Bronchial epithelial cell (primary cell): ENCODE results near the gene ARHGAP28. TPM values are rescaled to one million over a fixed set of nuclear protein-coding genes. Genes with fewer than 3 reads are reported as not detected.

Experiments
- DNase-seq: peaks from one replicate; pipeline ENCODE4 v3.0.0-alpha.2; 2010; ENCODE audit warnings: low read depth
- FAIRE-seq: peaks from 2 replicates; lab custom pipeline; 2011; peaks lifted over from hg19 to GRCh38; lab: Jason Lieb, UNC
- H3K27me3 ChIP-seq: 2 replicates; pipeline ENCODE4 v1.5.1; 2011; ENCODE audit warnings: low read length; ENCODE audit not compliant: control insufficient read depth, insufficient read depth
- H3K36me3 ChIP-seq: 2 replicates; pipeline ENCODE4 v1.5.1; 2011; ENCODE audit warnings: low read length; ENCODE audit not compliant: control insufficient read depth, insufficient read depth
- H3K4me3 ChIP-seq: 2 replicates; pipeline ENCODE4 v1.5.1; 2011; ENCODE audit warnings: mild to moderate bottlenecking, low read depth, low read length, control low read depth
- total RNA-seq: library from RNA; depleted of rRNA; stranded (reverse); fragments of >200 nt; gene quantifications from 2 replicates; pipeline ENCODE4 v1.2.1, GENCODE V29; 2014
- TF ChIP-seq, protein P1 (sequence below): IDR thresholded peaks from 2 replicates; pipeline ENCODE4 v1.5.1; 2011; ENCODE audit warnings: mild to moderate bottlenecking, moderate library complexity, low read length, control low read depth, inconsistent platforms; ENCODE audit not compliant: insufficient read depth, severe bottlenecking

ARHGAP28 gene
- total RNA-seq, 1 donor from 2014 or later: 0.26 TPM

DNA sequence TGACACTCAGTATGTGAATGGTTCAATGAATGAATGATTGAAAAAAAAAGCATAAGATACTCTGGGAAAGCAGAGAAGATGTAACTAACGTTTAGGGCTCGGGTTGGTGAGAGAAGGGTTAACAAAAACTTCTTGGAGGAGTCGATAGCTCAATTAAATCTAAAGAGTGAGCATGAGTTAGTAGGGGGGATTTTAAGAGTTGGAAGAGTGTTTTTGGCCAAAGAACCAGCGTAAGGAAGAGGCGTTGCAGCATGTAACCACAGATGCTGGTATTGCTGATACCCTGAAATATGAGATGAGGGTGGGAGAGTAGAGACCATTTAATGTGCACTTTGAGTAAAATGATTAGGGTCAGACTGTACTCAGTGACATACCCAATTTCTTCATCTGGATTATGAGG is 14.5 kb downstream of the ARHGAP28 start:
- DNase-seq: no peak
- no peaks in the 10 kb centered on the region for H3K36me3 ChIP-seq
- FAIRE-seq: no peak
- no peaks in the 10 kb centered on the region for H3K27me3 ChIP-seq
- H3K4me3 ChIP-seq: no peak overlapping the region
- TF ChIP-seq, protein P1, sequence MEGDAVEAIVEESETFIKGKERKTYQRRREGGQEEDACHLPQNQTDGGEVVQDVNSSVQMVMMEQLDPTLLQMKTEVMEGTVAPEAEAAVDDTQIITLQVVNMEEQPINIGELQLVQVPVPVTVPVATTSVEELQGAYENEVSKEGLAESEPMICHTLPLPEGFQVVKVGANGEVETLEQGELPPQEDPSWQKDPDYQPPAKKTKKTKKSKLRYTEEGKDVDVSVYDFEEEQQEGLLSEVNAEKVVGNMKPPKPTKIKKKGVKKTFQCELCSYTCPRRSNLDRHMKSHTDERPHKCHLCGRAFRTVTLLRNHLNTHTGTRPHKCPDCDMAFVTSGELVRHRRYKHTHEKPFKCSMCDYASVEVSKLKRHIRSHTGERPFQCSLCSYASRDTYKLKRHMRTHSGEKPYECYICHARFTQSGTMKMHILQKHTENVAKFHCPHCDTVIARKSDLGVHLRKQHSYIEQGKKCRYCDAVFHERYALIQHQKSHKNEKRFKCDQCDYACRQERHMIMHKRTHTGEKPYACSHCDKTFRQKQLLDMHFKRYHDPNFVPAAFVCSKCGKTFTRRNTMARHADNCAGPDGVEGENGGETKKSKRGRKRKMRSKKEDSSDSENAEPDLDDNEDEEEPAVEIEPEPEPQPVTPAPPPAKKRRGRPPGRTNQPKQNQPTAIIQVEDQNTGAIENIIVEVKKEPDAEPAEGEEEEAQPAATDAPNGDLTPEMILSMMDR: no peak

DNA sequence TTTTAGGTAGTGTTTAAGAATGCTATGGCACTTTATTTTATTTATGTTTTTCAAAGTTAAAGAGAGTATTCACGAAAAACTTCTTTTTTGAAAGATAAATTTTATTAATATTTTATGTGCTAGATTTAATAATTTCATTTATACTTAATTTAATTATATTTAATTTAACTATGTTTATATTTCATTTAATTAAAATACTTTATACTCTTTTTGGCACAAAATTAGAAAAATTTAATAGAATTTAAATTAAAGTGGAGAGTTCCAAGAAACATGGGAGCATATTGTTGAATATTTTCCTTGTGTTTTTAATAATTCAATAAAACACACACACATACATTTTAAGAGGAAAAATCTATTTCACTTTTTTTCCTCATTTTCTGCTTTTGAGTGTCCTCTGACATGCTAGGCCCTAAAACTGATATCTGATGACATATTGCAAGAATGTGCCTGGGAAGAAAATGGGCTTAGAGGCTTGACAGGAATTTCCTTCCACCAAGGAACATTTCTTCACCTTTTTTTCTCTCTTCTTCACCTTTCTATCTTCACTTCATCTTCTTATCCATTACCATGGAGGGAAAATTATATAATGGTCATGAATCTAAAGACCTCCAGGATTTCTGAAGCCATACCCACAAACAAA is 15.4 kb downstream of the ARHGAP28 start:
- H3K36me3 ChIP-seq: no peaks in the 10 kb centered on the region
- FAIRE-seq: no peak

DNA sequence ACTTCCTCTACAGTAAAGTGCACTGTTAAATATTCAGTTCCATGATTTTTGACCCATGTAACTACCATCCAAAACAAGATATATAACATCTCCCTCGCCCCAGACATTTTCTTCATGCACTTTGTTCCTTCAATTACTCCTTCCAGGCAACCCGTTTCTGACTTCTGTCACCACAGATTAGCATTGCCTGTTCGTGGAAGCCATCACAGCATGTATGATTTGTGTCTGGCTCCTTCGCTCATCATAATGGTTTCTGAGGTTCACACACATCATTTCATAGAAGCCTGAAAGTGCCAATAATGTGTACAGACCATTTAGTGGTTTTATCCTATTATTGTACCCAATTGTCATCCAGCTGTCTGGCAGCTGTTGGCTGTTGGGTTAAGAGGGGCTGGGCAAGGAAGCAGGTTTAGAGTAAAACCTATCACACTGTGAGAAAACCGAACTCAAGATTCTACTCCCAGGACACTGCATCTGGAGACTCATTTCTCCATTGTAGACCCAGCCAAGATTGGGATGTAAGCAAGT is 16.1 kb downstream of the ARHGAP28 start:
- TF ChIP-seq, protein P1: no peak
- DNase-seq (no peak), FAIRE-seq (no peak)
- no peaks in the 10 kb centered on the region for H3K36me3 ChIP-seq
- no peak overlapping the region for H3K4me3 ChIP-seq
- H3K27me3 ChIP-seq: no peaks in the 10 kb centered on the region

More for the DNA sequence above, 15.4 kb downstream of the ARHGAP28 start:
- TF ChIP-seq, protein P1: no peak
- Histone ChIP-seq H3K4me3 (no peak overlapping the region), H3K27me3 (no peaks in the 10 kb centered on the region)
- DNase-seq: no peak

DNA sequence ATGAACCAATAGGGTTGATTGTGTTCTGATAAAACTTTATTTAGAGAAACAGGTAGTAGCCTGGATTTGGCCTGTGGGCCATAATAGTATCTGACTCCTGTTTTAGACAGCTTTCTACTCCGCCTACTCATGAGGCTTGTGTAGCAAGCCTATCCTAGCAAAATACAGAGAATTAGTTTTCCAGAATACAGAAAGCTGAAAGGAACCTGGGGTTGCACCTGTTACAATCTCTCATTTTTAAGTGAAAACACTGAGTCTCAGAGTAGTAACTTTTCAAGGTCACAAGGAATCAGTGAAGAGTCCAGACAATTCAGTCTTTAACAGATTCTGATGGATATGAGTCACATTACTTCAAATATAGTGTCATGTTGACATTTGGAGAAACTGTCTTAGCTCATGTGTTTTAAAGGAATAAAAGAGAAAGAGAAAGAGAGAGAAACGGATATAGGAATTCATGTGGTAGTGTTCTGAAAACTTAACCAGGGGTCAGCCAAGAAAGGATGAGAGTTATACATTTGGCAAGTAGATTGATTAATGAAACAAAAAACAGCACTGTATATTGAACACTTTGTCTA is 17.0 kb downstream of the ARHGAP28 start:
- no peak overlapping the region for H3K4me3 ChIP-seq
- TF ChIP-seq, protein P1: no peak
- H3K36me3 ChIP-seq: no peaks in the 10 kb centered on the region
- DNase-seq: peak; percentile 41
- H3K27me3 ChIP-seq: no peaks in the 10 kb centered on the region
- no peak for FAIRE-seq

DNA sequence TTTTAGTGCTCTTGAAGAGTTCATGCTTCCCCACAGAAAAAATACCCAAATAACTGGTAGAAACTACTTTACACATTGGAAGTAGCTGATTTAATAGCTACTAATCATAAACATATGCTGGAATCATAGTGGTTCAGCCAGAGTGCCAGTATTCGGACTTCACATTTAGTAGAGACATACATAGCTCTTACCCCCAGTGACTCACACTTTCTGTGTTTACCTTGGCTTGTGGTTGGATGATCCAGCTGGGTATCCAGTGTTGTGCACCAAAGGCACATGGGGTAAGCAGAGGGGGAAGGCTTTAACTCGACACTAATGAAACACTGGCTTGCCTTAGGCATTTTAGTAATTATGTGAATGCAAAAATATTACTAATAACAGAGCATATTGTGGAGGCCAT is 18.1 kb downstream of the ARHGAP28 start:
- peak; percentile 91 for DNase-seq
- Histone ChIP-seq H3K4me3 (no peak overlapping the region), H3K27me3 (no peaks in the 10 kb centered on the region), H3K36me3 (no peaks in the 10 kb centered on the region)
- FAIRE-seq: no peak
- TF ChIP-seq, protein P1: no peak

DNA sequence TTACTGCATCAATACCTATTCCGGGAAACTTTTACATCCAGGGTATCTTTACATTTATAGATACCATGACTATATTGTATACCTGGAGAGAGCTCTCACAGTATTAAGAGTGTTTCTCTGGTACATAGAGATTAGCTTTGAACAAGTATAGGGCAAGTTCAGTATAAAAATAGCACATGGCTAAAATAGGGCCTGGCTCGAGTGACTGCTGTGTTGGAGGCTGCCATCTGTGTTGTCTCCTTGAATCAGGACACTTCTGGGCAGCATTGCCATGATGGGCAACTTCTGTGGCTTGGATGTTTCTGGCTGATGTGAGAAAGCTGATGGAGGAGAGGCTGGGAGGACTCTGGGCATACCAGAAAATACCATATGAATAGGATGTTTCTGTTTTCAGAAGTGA is 18.7 kb downstream of the ARHGAP28 start:
- DNase-seq (no peak), FAIRE-seq (no peak)
- no peaks in the 10 kb centered on the region for H3K27me3 ChIP-seq
- no peak overlapping the region for H3K4me3 ChIP-seq
- TF ChIP-seq, protein P1: no peak
- no peaks in the 10 kb centered on the region for H3K36me3 ChIP-seq
